HepG2 (cell line): ENCODE measurements around the gene JPH2. TPM values are rescaled to one million over a fixed set of nuclear protein-coding genes. Genes with fewer than 3 reads are reported as not detected.

Experiments
- ATAC-seq: fragments of 200-7000 bp; cut with Tn5 transposase; 3 replicates; pipeline ENCODE4 v1.9.1; 2020; ENCODE audit warnings: mild to moderate bottlenecking, moderate library complexity
- BruUV-seq: library from RNA; stranded (reverse); fragments of 400-500 nt; replicated peaks from 2 replicates; lab custom pipeline; 2021; lab: Mats Ljungman, UMichigan
- CTCF ChIA-PET: fragments of 300-600 bp; formaldehyde crosslinking; extraction: SDS; loops from one replicate; lab custom pipeline; 2021; ENCODE audit warnings: low total read pairs, inconsistent platforms, low intra/inter-chr PET ratio; lab: Yijun Ruan, JAX
- POLR2A ChIA-PET: fragments of 350-600 bp; sonication (Branson Sonifier 250); formaldehyde crosslinking; loops from one replicate; lab custom pipeline; 2020; ENCODE audit warnings: antibody characterized with exemption, inconsistent platforms; lab: Yijun Ruan, JAX
- DNase-seq: peaks from one replicate; pipeline ENCODE4 v3.0.0-alpha.2; 2015; ENCODE audit warnings: low spot score
- FAIRE-seq: peaks from 3 replicates; lab custom pipeline; 2011; peaks lifted over from hg19 to GRCh38; lab: Jason Lieb, UNC
- H2AFZ ChIP-seq: one replicate; pipeline ENCODE4 v1.6.1; 2011; ENCODE audit warnings: low read length, inconsistent platforms
- H3K27ac ChIP-seq: fragments of 300-600 bp; 3 replicates; pipeline ENCODE4 v1.8.0; 2011; ENCODE audit warnings: mixed run types, mild to moderate bottlenecking, mixed read lengths, low read length, inconsistent platforms; ENCODE audit not compliant: insufficient read depth; ENCODE audit errors: extremely low read length
- H3K27me3 ChIP-seq, 2 experiments: fragments of 200-600 bp in 1 of 2; 2 replicates in 1 of 2; 3 replicates in 1 of 2; pipeline versions ENCODE4 v1.6.0 to v1.8.0; 2011; ENCODE audit warnings: low read length in 2 of 2, mild to moderate bottlenecking in 2 of 2, moderate library complexity in 2 of 2, inconsistent platforms in 1 of 2; ENCODE audit not compliant: insufficient read depth in 2 of 2, control insufficient read depth in 1 of 2
- H3K36me3 ChIP-seq, 2 experiments: fragments of 200-600 bp in 1 of 2; replicated peaks in 1 of 2; 2 replicates in 1 of 2; 3 replicates in 1 of 2; pipeline versions ENCODE4 v1.5.1 to v1.8.0; 2011; ENCODE audit warnings: low read length in 2 of 2, inconsistent platforms in 1 of 2; ENCODE audit not compliant: insufficient read depth in 2 of 2, control insufficient read depth in 1 of 2
- H3K4me1 ChIP-seq: 2 replicates; pipeline ENCODE4 v1.5.1; 2012; ENCODE audit warnings: low read length, inconsistent platforms; ENCODE audit not compliant: insufficient read depth
- H3K4me2 ChIP-seq: 2 replicates; pipeline ENCODE4 v1.6.0; 2011; ENCODE audit warnings: low read depth, low read length, inconsistent platforms
- H3K4me3 ChIP-seq, 3 experiments: fragments of 200-600 bp in 1 of 3; sonication (generic), shearing (Covaris generic) in 1 of 3; replicated peaks in 1 of 3; 2 replicates each; pipeline ENCODE4 v1.5.1; 2011 to 2016; ENCODE audit warnings: low read length in 3 of 3, inconsistent platforms in 2 of 3, low read depth in 2 of 3, mild to moderate bottlenecking in 2 of 3, control low read depth in 1 of 3, mixed read lengths in 1 of 3; ENCODE audit not compliant: insufficient read depth in 1 of 3
- H3K79me2 ChIP-seq: one replicate; pipeline ENCODE4 v1.6.1; 2011; ENCODE audit warnings: low read length, inconsistent platforms; ENCODE audit not compliant: insufficient read depth
- H3K9ac ChIP-seq: 2 replicates; pipeline ENCODE4 v1.6.0; 2011; ENCODE audit warnings: mild to moderate bottlenecking, low read depth, low read length, inconsistent platforms; ENCODE audit not compliant: insufficient read depth
- H3K9me3 ChIP-seq: 2 replicates; pipeline ENCODE4 v1.5.1; 2012; ENCODE audit warnings: mild to moderate bottlenecking, low read length
- H4K20me1 ChIP-seq: 2 replicates; pipeline ENCODE4 v1.6.0; 2011; ENCODE audit warnings: inconsistent platforms, mild to moderate bottlenecking, low read length, moderate library complexity; ENCODE audit not compliant: insufficient read depth
- EZH2 ChIP-seq: conservative IDR thresholded peaks from 2 replicates; pipeline ENCODE4 v1.6.1; 2012; ENCODE audit warnings: mild to moderate bottlenecking, low read depth, low read length, moderate library complexity
- HNRNPK ChIP-seq: fragments of 200-400 bp; formaldehyde crosslinking; IDR thresholded peaks from 2 replicates; pipeline ENCODE4 v1.6.1; 2018; ENCODE audit warnings: low read length, low read depth, moderate library complexity, mild to moderate bottlenecking; ENCODE audit not compliant: poor library complexity, severe bottlenecking
- KDM2A ChIP-seq: sonication (generic); formaldehyde crosslinking; IDR thresholded peaks from 2 replicates; pipeline ENCODE4 v1.4.0; 2020; ENCODE audit warnings: low read depth, missing genetic modification reagents, borderline replicate concordance
- KDM6A ChIP-seq: IDR thresholded peaks from 2 replicates; pipeline ENCODE4 v1.6.1; 2016; ENCODE audit warnings: low read depth
- TAF15 ChIP-seq: fragments of 200-400 bp; formaldehyde crosslinking; IDR thresholded peaks from one replicate; pipeline ENCODE4 v1.6.1; 2018; ENCODE audit warnings: mild to moderate bottlenecking, low read depth, low read length; ENCODE audit not compliant: poor library complexity, severe bottlenecking
- TFE3 ChIP-seq: IDR thresholded peaks from 2 replicates; pipeline ENCODE4 v1.6.1; 2016
- ZNF550 ChIP-seq: sonication (generic); formaldehyde crosslinking; IDR thresholded peaks from 2 replicates; pipeline ENCODE4 v1.4.0; 2020; ENCODE audit warnings: mild to moderate bottlenecking, missing genetic modification reagents, borderline replicate concordance
- WGBS: methylation state at CpG from one replicate; pipeline ENCODE4 v1.1.6; 2017; ENCODE audit warnings: low lambda C conversion rate; 5-methylcytosine and 5-hydroxymethylcytosine counted together
- in situ Hi-C: cut with HindIII; loops from 2 replicates; pipeline ENCODE4 v1.10.0; 2017; ENCODE audit warnings: low pct_unique_long_range_greater_than_20kb; ENCODE audit not compliant: extremely low pct_ligation_motif_present
- intact Hi-C: fragments of 100-400 bp; cut with micrococcal nuclease; formaldehyde crosslinking; loops from one replicate; pipeline ENCODE4 v1.10.0; 2022; ENCODE audit not compliant: unreplicated experiment
- polyA plus RNA-seq, 8 experiments: library from polyadenylated mRNA; depleted of rRNA in 3 of 8; stranded (reverse) in 7 of 8; unstranded in 1 of 8; fragments of >200 nt; fragmentation: Illumina TruSeq in 4 of 8; extraction: Trizol in 4 of 8; gene quantifications; 2 replicates each; pipeline versions ENCODE4 v1.2.1 to v1.2.3, GENCODE V29; 2011 to 2016; ENCODE audit warnings: low read depth in 4 of 8, missing spikeins in 1 of 8, mixed read lengths in 1 of 8; ENCODE audit not compliant: insufficient read depth in 1 of 8
- total RNA-seq, 5 experiments: library from RNA; depleted of rRNA; stranded (reverse); fragments of >200 nt; fragmentation: Illumina TruSeq; extraction: Trizol; gene quantifications; 2 replicates each; pipeline ENCODE4 v1.2.3, GENCODE V29; 2016; ENCODE audit warnings: low read depth in 1 of 5

The JPH2 gene
- total and polyA plus RNA-seq, 2 of the 13 experiments (the other 11 are each of a cell fraction or from before 2014, with no cell fraction given), result 0.42 TPM; not detected in 1

GRCh38 chr20:44073011-44073674 lies 113.8 kb downstream of the JPH2 start:
- 22% methylated on average over 14 of the region's 16 CpGs for WGBS
- POLR2A ChIA-PET, result no interaction called here
- H3K4me2 ChIP-seq, result no peak overlapping the region
- H2AFZ ChIP-seq, result no peak overlapping the region
- H3K4me1 ChIP-seq, result no peaks in the 10 kb centered on the region
- TF ChIP-seq KDM2A (CRISPR knock-in tag), result no peak
- TF ChIP-seq TAF15, result no peak
- no peak for TF ChIP-seq HNRNPK
- TF ChIP-seq KDM6A (CRISPR knock-in tag), result no peak
- no peak for TF ChIP-seq TFE3 (CRISPR knock-in tag)
- TF ChIP-seq ZNF550 (CRISPR knock-in tag), result no peak
- TF ChIP-seq EZH2, result peak; percentile 37; the same call in 1 of the 2 replicates
- CTCF ChIA-PET, result no interaction called here
- no peaks in the 10 kb centered on the region for H3K36me3 ChIP-seq
- H4K20me1 ChIP-seq, result no peaks in the 10 kb centered on the region
- in situ Hi-C loops (no loop called here), intact Hi-C loops (no loop called here)
- H3K9ac ChIP-seq, result no peak overlapping the region
- H3K79me2 ChIP-seq, result no peaks in the 10 kb centered on the region
- no TSS peak for BruUV-seq
- peaks cover 34 to 83% of the 10 kb centered on the region in 2 experiments; a peak in 4 of 5 replicates for H3K27me3 ChIP-seq
- no peak overlapping the region for H3K27ac ChIP-seq
- DNase-seq (no peak), ATAC-seq (no peak), FAIRE-seq (no peak)
- H3K9me3 ChIP-seq, result no peaks in the 10 kb centered on the region
- H3K4me3 ChIP-seq, result no peak overlapping the region
